Parathyroid adenoma (tissue), 2 donors: ENCODE results near the gene SPZ1.
A peak's percentile ranks its signal among the peaks of the same experiment; 100 is the strongest.
"Not testable (repeated sequence)": the region's sequence is repeated elsewhere in the genome, so short reads cannot be mapped to it uniquely, and the experiment has no call there.

Experiments used
- H2AFZ ChIP-seq: fragments of 300-600 bp; sonication (generic); one replicate; pipeline ENCODE4 v1.7.0; 2017; ENCODE audit warnings: antibody characterized with exemption, mild to moderate bottlenecking
- H3K27ac ChIP-seq: fragments of 300-600 bp; sonication (generic); one replicate; pipeline ENCODE4 v1.7.0; 2017
- H3K27me3 ChIP-seq: fragments of 300-600 bp; sonication (generic); one replicate; pipeline ENCODE4 v1.7.0; 2017; ENCODE audit warnings: low read length; ENCODE audit not compliant: control insufficient read depth, insufficient read depth
- H3K36me3 ChIP-seq: fragments of 300-600 bp; sonication (generic); one replicate; pipeline ENCODE4 v1.7.0; 2017; ENCODE audit warnings: low read length; ENCODE audit not compliant: control insufficient read depth, insufficient read depth
- H3K4me1 ChIP-seq: fragments of 300-600 bp; sonication (generic); one replicate; pipeline ENCODE4 v1.7.0; 2017; ENCODE audit warnings: control low read depth
- H3K4me2 ChIP-seq: fragments of 300-600 bp; sonication (generic); one replicate; pipeline ENCODE4 v1.7.0; 2017; ENCODE audit warnings: low read length
- H3K4me3 ChIP-seq: fragments of 300-600 bp; sonication (generic); one replicate; pipeline ENCODE4 v1.7.0; 2017; ENCODE audit warnings: low read depth, low read length
- H3K79me2 ChIP-seq: fragments of 300-600 bp; sonication (generic); one replicate; pipeline ENCODE4 v1.7.0; 2017; ENCODE audit warnings: control low read depth
- H3K9ac ChIP-seq: fragments of 300-600 bp; sonication (generic); one replicate; pipeline ENCODE4 v1.7.0; 2017; ENCODE audit warnings: mild to moderate bottlenecking
- H3K9me3 ChIP-seq: fragments of 300-600 bp; sonication (generic); one replicate; pipeline ENCODE4 v1.7.0; 2017; ENCODE audit warnings: low read length; ENCODE audit not compliant: control insufficient read depth
- TF ChIP-seq, protein P1 (sequence below): fragments of 300-600 bp; sonication (generic); IDR thresholded peaks from one replicate; pipeline ENCODE4 v1.7.0; 2017; ENCODE audit warnings: antibody characterized with exemption, mild to moderate bottlenecking
- donor health status: primary hyperparathyroidism.

Gene SPZ1

GRCh38 chr5:80341016-80341775 lies 21.4 kb downstream of the SPZ1 start:
- Histone ChIP-seq H3K4me1 (no peaks in the 10 kb centered on the region), H3K27ac (no peak overlapping the region)
- TF ChIP-seq, protein P1, sequence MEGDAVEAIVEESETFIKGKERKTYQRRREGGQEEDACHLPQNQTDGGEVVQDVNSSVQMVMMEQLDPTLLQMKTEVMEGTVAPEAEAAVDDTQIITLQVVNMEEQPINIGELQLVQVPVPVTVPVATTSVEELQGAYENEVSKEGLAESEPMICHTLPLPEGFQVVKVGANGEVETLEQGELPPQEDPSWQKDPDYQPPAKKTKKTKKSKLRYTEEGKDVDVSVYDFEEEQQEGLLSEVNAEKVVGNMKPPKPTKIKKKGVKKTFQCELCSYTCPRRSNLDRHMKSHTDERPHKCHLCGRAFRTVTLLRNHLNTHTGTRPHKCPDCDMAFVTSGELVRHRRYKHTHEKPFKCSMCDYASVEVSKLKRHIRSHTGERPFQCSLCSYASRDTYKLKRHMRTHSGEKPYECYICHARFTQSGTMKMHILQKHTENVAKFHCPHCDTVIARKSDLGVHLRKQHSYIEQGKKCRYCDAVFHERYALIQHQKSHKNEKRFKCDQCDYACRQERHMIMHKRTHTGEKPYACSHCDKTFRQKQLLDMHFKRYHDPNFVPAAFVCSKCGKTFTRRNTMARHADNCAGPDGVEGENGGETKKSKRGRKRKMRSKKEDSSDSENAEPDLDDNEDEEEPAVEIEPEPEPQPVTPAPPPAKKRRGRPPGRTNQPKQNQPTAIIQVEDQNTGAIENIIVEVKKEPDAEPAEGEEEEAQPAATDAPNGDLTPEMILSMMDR, result no peak

GRCh38 chr5:80343067-80343466 lies 23.3 kb downstream of the SPZ1 start:
- Histone ChIP-seq H3K79me2 (no peaks in the 10 kb centered on the region), H3K27me3 (no peaks in the 10 kb centered on the region), H3K4me1 (no peaks in the 10 kb centered on the region), H3K27ac (no peak overlapping the region), H3K9me3 (no peaks in the 10 kb centered on the region), H3K4me3 (no peak overlapping the region), H3K36me3 (no peaks in the 10 kb centered on the region), H2AFZ (no peak overlapping the region), H3K9ac (no peak overlapping the region), H3K4me2 (no peak overlapping the region)
- TF ChIP-seq, protein P1, result no peak

More at GRCh38 chr5:80341016-80341775, 21.4 kb downstream of the SPZ1 start:
- Histone ChIP-seq H2AFZ (no peak overlapping the region), H3K79me2 (no peaks in the 10 kb centered on the region), H3K9me3 (no peaks in the 10 kb centered on the region), H3K4me3 (no peak overlapping the region), H3K9ac (no peak overlapping the region), H3K36me3 (no peaks in the 10 kb centered on the region), H3K27me3 (no peaks in the 10 kb centered on the region), H3K4me2 (no peak overlapping the region)

GRCh38 chr5:80346055-80346454 lies 26.3 kb downstream of the SPZ1 start:
- H3K4me1 ChIP-seq, result no peaks in the 10 kb centered on the region
- H3K9ac ChIP-seq, result no peak overlapping the region
- TF ChIP-seq, protein P1, result peak; percentile 14
- H3K9me3 ChIP-seq, result no peaks in the 10 kb centered on the region
- no peak overlapping the region for H3K4me2 ChIP-seq
- no peaks in the 10 kb centered on the region for H3K27me3 ChIP-seq
- no peak overlapping the region for H2AFZ ChIP-seq
- no peaks in the 10 kb centered on the region for H3K79me2 ChIP-seq
- H3K4me3 ChIP-seq, result no peak overlapping the region
- H3K27ac ChIP-seq, result no peak overlapping the region
- H3K36me3 ChIP-seq, result no peaks in the 10 kb centered on the region

DNA sequence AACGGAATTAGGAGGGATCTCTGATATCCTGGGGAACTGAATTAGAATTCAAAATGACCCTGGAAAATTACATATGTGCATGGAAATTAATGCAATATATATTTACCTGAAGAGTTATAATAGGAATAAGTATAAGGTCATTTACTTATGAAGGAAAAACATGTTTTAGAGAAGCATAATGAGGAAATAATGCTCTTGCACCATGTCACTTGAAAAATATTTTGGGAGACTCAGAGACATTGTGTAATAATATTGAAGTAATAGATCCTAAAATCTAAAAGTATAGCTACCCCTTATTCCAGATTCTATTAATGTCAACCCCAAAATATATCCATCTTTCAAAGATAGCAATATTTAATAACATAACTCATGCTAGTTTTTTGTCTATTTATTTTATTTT lies 28.4 kb downstream of the SPZ1 start:
- H3K4me2 ChIP-seq, result no peak overlapping the region
- TF ChIP-seq, protein P1, result no peak
- H3K36me3 ChIP-seq, result no peaks in the 10 kb centered on the region
- no peak overlapping the region for H3K9ac ChIP-seq
- no peaks in the 10 kb centered on the region for H3K4me1 ChIP-seq
- H3K9me3 ChIP-seq, result no peaks in the 10 kb centered on the region
- no peak overlapping the region for H2AFZ ChIP-seq
- no peaks in the 10 kb centered on the region for H3K79me2 ChIP-seq
- no peak overlapping the region for H3K27ac ChIP-seq
- no peaks in the 10 kb centered on the region for H3K27me3 ChIP-seq
- no peak overlapping the region for H3K4me3 ChIP-seq

- H3K79me2 ChIP-seq, H2AFZ ChIP-seq, H3K4me3 ChIP-seq, H3K36me3 ChIP-seq, H3K4me1 ChIP-seq, H3K9ac ChIP-seq, H3K4me2 ChIP-seq, H3K27ac ChIP-seq, H3K9me3 ChIP-seq, H3K27me3 ChIP-seq: not testable (repeated sequence)
These were observed 31.2 kb downstream of the SPZ1 start for GRCh38 chr5:80351019-80351418.
